ENCODE results near the gene ZNF423. TPM values are rescaled to one million over a fixed set of nuclear protein-coding genes. Genes with fewer than 3 reads are reported as not detected.

Gene ZNF423
- total RNA-seq, 2 donors from 2014 or later, result 4.7 to 7.3 TPM

GRCh38 chr16:49504023-49504364 is 351.9 kb downstream of the ZNF423 start:
- Histone ChIP-seq H3K9ac (ENCODE audit: low read depth in 2 of 2, low read length in 2 of 2) (no peak overlapping the region), H3K4me1 (no peaks in the 10 kb centered on the region), H3K36me3 (no peaks in the 10 kb centered on the region), H3K27ac (no peak overlapping the region), H3K27me3 (no peaks in the 10 kb centered on the region), H3K4me3 (no peak overlapping the region), H3K9me3 (no peaks in the 10 kb centered on the region)
- intact Hi-C loops (cut with DNase I), result no loop called here
- no peak for DNase-seq
- no peak for TF ChIP-seq CTCF (IDR thresholded peaks at IDR 0.05)

GRCh38 chr16:49503256-49504022 is 352.5 kb downstream of the ZNF423 start:
- no peaks in the 10 kb centered on the region for H3K27me3 ChIP-seq
- no peak for TF ChIP-seq CTCF (IDR thresholded peaks at IDR 0.05)
- no peaks in the 10 kb centered on the region for H3K4me1 ChIP-seq
- DNase-seq, result no peak
- intact Hi-C loops (cut with DNase I), result no loop called here
- no peak overlapping the region for H3K9ac ChIP-seq (ENCODE audit: low read depth in 2 of 2, low read length in 2 of 2)
- H3K36me3 ChIP-seq, result no peaks in the 10 kb centered on the region
- no peaks in the 10 kb centered on the region for H3K9me3 ChIP-seq
- H3K4me3 ChIP-seq, result no peak overlapping the region
- H3K27ac ChIP-seq, result no peak overlapping the region

- DNase-seq, result no peak
- H3K4me1 ChIP-seq, result no peaks in the 10 kb centered on the region
These were observed 353.6 kb downstream of the ZNF423 start for GRCh38 chr16:49502136-49502881.

GRCh38 chr16:49499869-49500610 is 355.9 kb downstream of the ZNF423 start:
- no peak for TF ChIP-seq CTCF (IDR thresholded peaks at IDR 0.05)
- no peak for DNase-seq
- H3K27me3 ChIP-seq, result no peaks in the 10 kb centered on the region
- H3K4me1 ChIP-seq, result no peaks in the 10 kb centered on the region
- intact Hi-C loops (cut with DNase I), result no loop called here
- no peaks in the 10 kb centered on the region for H3K9me3 ChIP-seq
- H3K9ac ChIP-seq (ENCODE audit: low read depth in 2 of 2, low read length in 2 of 2), result no peak overlapping the region
- no peak overlapping the region for H3K27ac ChIP-seq
- no peaks in the 10 kb centered on the region for H3K36me3 ChIP-seq
- no peak overlapping the region for H3K4me3 ChIP-seq

More at GRCh38 chr16:49502136-49502881, 353.6 kb downstream of the ZNF423 start:
- intact Hi-C loops (cut with DNase I), result no loop called here
- no peak for TF ChIP-seq CTCF (IDR thresholded peaks at IDR 0.05)
- no peak overlapping the region for H3K9ac ChIP-seq (ENCODE audit: low read depth in 2 of 2, low read length in 2 of 2)
- no peaks in the 10 kb centered on the region for H3K27me3 ChIP-seq
- no peaks in the 10 kb centered on the region for H3K9me3 ChIP-seq
- no peak overlapping the region for H3K27ac ChIP-seq
- no peak overlapping the region for H3K4me3 ChIP-seq
- H3K36me3 ChIP-seq, result no peaks in the 10 kb centered on the region

- intact Hi-C loops (cut with DNase I), result no loop called here
These were observed 356.5 kb downstream of the ZNF423 start for GRCh38 chr16:49499414-49499785.

More at GRCh38 chr16:49499414-49499785, 356.5 kb downstream of the ZNF423 start:
- H3K9me3 ChIP-seq, result no peaks in the 10 kb centered on the region
- no peak overlapping the region for H3K4me3 ChIP-seq
- no peak overlapping the region for H3K9ac ChIP-seq (ENCODE audit: low read depth in 2 of 2, low read length in 2 of 2)
- no peak for DNase-seq
- H3K36me3 ChIP-seq, result no peaks in the 10 kb centered on the region
- no peak for TF ChIP-seq CTCF (IDR thresholded peaks at IDR 0.05)
- H3K27me3 ChIP-seq, result no peaks in the 10 kb centered on the region
- H3K4me1 ChIP-seq, result no peaks in the 10 kb centered on the region
- H3K27ac ChIP-seq, result no peak overlapping the region
